B cell (primary cell): Measurements from ENCODE around the gene ASTL.

ENCODE experiments used
- EZH2 ChIP-seq: IDR thresholded peaks from 2 replicates; pipeline ENCODE4 v1.6.1; 2012; ENCODE audit warnings: borderline replicate concordance, low read depth, mild to moderate bottlenecking, moderate library complexity, low read length; ENCODE audit not compliant: insufficient read depth, poor library complexity, severe bottlenecking
- TF ChIP-seq, protein P1 (sequence below): fragments of 200-600 bp; IDR thresholded peaks from one replicate; pipeline ENCODE4 v1.8.0; 2022; ENCODE audit warnings: antibody characterized with exemption, mild to moderate bottlenecking

DNA sequence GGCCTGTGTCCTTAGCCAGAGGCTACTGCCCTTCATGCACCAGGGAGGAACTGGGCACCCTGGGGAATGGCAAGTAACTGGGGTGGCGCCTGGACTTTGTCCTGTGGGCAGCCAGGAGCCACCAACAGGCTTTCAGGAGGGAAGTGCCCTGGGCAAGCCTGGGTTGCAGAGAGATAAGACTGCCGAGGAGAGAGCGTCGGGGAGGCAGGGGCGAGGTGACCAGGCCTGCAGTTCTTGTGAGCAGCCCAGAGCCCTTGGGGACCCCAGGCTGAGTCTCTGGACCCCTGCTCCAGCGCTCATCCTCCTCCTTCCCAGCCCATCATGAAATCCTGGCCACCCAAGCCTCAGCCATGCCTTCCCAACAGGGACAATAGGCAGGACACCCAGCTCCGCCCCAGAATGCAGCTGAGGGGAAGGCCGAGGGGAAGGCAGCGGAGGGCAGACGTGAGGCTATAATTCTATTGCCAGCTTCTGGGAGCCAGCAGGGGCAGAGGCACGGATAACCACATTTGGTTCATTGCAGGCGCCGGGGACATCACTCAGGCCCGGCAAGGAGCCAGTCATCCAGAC is 47.1 kb downstream of the ASTL start:
- TF ChIP-seq, protein P1, sequence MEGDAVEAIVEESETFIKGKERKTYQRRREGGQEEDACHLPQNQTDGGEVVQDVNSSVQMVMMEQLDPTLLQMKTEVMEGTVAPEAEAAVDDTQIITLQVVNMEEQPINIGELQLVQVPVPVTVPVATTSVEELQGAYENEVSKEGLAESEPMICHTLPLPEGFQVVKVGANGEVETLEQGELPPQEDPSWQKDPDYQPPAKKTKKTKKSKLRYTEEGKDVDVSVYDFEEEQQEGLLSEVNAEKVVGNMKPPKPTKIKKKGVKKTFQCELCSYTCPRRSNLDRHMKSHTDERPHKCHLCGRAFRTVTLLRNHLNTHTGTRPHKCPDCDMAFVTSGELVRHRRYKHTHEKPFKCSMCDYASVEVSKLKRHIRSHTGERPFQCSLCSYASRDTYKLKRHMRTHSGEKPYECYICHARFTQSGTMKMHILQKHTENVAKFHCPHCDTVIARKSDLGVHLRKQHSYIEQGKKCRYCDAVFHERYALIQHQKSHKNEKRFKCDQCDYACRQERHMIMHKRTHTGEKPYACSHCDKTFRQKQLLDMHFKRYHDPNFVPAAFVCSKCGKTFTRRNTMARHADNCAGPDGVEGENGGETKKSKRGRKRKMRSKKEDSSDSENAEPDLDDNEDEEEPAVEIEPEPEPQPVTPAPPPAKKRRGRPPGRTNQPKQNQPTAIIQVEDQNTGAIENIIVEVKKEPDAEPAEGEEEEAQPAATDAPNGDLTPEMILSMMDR, result no peak
- TF ChIP-seq EZH2, result no peak
